HG02870 (cell line): Measurements from ENCODE around the gene DLGAP1.

Source experiments
- ATAC-seq: cut with Tn5 transposase; IDR thresholded peaks from one replicate; pipeline ENCODE4 v1.9.1; 2021; ENCODE audit warnings: mild to moderate bottlenecking, moderate library complexity; ENCODE audit not compliant: unreplicated experiment

DLGAP1 gene

DNA sequence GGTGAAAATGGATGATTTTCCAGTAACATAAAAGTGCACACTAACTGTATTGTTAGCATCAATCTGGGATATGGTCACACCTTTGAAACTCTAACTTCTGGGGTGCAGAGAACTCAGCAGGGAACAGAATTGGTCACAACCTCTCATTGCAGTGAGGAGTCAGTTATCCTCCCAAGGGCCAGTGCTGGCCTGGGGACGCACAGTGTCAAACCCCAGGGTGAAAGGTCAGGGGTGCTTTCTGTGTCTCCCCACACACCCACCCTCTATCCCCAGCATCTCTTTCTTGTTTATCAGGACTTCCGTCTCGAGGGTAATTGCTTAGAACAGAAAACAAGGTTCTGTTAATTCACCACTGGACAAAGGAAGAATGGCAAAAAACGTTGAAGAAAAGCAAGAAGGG is 208.7 kb downstream of the DLGAP1 start:
- ATAC-seq = no peak

DNA sequence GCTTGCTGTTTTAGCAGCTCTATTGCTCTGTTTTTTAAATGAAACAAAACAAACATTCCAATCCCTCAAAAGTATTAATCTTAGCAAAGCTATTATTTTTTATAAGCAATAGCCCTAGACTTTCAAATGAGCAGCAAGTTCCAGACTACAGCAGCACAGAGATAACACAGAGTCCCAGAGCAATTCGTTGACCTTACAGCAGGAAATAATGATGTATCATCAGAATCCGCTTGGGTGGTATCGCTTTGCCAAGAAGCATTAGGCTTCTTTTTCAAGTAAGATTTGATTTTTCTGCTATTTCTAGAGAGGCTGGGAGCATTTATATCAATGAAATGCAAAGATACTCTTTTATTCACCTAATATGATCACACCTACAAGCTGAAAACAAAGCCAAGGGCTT is 209.7 kb downstream of the DLGAP1 start:
- ATAC-seq = no peak

DNA sequence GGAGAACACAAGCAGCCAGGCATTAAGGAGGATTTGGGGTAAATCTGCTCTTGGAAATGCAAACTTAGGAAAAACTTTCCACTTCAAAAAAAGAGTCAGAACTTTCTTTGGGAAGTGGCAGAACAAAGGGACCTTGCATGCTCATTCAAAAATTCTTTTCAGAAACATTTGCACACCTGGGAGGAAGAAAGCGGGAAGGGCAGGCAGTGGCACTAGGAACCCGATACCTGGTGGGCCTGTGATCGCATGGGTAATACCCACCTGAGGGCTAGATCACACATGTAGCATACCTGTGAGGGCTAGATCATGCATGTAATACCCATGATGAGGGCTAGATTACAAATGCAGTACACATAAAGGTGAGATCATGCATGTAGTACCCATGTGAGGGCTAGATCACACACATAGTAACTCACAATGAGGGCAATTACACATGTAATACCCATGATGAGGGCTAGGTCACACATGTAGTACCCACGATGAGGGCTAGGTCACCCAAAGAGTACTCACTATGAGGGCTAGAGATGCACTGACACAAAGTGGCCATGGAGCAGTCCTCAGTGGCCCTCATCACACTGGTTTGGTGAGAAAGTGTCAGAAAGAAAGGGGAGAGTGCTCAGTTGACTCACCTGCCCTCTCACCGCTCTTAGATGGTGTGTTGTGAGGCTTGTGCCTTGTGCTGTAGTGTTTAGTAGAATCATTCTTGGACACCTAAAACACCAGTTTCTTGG is 212.5 kb downstream of the DLGAP1 start:
- ATAC-seq = no peak

DNA sequence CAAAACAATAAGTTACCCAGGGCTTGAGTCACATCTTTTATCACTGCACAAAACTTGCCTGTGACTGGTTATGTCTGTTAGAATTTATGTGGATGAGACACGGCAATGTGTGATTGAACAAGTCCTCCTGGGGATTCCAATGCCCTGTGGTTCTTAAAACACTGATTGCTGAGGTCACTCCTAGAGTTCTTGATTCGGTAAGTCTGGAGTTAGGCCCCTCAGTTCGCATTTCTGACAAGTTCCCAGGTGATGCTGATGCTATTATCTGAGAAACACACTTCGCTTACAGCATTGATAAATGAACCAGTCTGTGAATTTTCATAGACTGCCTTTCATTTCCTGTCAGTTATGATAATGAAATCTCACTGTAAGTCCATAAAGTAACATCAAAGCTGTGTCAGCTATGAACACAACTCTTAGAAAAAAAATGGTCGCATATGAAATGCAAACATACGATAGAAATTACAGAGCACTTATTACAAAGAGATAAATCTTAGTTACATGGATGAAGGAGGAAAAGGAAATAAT is 214.0 kb downstream of the DLGAP1 start:
- no peak for ATAC-seq

DNA sequence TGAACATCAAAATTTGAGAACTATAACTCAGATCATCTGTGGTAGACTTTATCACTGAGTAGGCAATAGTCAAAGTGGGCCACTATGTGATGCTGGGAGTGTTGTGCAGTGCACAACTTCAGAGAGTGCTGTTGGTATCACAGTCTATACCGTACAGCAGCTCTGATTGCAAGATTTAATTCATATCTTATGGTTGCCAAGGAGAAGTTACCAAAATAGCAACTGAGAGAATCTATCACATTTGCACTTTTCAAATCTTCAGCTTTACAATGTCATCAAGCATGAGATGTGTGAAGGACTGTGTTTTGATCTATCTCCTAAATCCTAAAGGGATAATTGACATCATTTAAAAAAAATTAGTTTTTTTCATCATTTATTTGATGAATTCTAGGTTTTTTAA is 216.1 kb downstream of the DLGAP1 start:
- ATAC-seq = no peak

DNA sequence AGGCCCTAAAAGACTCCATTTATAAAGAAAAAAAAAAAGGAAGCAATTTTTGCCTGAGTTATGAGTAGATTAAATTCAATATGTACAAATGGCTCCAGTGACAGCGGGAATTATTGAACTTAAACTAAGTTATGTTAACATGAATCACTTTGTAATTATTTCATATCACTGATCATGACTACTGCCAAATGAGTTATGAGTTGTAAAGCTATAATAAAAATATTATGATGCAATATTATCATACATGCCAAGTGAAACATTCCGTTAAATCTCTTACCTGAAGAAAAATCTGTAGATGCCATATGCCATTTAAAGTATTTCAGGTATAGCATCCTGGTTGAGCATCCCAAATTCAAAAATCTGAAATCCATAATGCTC is 217.5 kb downstream of the DLGAP1 start:
- no peak for ATAC-seq

DNA sequence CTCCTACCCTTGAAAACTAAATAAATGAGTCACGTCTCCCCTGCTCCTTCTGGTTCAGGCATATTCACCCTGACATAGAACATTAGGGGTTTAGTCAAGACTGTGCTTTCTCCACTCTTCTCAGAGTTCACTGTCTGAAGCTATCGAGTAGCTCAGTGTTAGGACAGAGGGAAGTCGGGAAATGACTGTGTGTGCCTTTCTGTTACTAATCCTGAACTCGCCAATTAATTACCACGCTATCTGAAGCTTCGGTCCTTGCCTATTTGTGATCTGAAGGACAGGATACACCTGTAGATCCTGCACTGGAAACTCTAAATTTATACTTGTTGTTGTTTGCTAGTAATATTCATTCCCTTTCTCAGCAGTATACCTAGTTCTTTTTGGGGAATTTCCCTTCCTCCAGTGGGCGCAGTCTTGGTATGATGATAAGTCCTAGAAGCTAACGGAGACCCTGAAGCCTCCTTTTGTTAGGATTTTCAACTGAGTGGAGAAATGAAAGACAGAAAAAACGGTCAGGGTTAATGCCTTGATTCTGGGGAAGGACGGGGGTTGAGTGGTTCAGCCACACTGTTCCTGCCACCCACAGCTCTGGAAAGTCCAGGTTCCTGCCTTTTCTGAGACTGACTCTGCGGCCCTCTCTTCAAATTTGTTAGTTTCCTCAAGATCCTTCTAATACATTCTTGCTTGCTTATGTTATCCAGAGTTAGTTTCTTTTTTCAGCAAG is 218.0 kb downstream of the DLGAP1 start:
- ATAC-seq = no peak

DNA sequence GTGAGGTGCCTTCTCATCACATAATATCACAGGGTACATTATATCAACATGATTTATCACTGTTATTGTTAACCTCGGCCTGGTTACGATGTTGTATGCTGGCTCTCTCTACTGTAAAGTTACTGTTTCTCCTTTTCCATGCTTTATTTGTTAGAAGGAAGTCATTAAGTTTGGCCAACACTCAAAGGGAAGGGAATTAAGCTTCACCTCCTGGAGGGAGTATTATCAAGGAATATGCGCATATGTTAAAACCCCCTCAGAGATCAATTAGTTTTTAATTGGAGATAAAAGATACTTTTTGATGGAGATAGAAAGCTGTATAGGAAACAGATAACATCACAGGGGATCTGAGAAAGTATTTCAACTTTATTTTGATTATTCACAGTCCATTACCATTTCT is 221.6 kb downstream of the DLGAP1 start:
- ATAC-seq = no peak

DNA sequence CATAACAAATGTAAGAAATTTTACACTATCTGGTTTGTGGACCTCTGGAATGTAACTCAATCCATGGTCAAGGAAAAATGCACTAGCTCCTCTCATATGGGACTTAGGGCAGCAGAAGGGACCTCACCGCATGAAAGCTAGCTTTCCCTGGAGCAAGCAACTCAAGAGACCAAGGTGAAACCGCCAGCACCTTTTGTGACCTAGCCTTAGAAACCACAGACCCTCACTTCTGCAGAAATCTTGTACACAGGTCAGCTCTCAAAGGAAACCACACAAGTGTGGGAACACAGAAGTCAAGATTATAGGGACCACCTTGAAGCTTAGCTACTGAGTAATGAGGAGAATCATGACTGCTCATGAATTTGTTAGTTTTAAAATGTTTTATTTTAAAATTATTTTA is 222.5 kb downstream of the DLGAP1 start:
- no peak for ATAC-seq

DNA sequence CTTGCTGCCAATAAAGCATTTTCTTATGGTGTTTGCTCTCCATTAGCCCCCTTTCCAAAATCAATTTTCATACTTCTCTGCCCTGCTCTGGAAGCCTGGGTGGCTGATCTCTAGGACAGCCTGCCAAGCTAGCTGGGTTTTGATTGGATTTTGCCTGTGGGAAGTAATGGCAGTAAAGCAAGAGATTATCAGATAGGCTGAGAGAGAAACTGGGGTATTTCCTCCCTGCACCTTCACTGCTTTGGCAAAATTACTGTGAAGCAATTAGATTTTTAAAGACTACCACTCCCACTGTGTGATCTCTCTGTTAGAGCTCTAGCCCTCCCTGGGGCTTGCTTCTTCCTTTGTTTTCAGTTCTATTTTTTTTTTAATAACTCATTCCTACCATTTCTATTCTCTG is 223.8 kb downstream of the DLGAP1 start:
- ATAC-seq = no peak

DNA sequence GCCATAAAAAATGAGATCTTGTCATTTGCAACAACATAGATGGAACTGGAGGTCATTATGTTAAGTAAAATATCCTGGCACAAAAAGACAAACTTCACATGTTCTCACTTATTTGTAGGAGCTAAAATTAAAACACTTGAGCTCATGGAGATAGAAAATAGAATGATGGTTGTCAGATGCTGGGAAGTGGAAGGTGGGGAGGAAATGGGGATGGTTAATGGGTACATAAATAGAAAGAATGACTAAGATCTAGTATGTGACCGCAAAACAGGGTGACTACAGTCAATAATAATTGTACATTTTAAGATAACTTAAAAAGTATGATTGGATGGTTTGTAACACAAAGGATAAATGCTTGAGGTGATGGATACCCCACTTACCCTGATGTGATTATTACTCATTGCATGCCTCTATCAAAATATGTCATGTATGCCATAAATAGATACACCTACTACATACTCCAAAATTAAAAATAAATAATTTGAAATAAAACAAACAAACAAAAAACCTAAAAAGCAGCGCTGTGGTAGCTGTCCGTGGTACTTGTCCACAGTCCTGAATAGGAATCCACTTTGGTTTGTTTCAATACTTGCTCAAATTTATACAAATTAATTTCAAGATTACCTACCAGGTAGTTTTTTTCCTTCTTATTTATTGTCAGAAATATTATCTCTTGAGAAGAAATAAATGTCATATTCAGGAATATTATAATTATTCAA is 224.5 kb downstream of the DLGAP1 start:
- no peak for ATAC-seq

DNA sequence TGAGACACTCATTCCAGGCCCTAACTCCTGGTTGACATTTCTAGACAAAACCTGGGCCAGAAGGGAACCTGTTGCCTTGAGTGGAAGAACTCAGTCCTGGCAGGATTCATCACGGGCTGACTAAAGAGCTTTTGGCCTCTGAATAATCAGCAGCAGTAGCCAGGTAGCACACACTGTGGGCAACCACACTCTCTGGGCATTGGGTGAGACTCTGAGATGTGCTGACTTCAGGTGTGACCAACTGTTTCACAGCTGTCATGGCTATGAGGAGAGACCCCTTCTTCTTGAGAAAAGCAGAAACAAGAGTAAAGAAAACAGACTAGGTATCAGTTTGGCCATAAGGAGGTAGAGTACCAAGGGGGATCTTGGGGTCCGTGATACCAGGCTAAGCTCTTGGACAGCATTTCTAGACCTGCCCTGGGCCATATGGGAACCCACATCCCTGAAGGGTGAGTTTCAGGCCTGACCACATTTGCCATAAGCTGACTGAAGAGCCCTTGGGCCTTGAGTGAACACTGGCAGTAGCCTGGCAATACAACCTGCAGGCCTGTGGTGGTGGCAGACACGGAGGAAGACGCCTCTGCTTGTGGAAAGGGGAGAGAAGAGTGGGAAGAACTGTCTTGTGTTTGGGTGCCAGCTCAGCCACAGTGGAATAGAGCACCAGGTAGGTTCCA is 230.9 kb downstream of the DLGAP1 start:
- no peak for ATAC-seq

DNA sequence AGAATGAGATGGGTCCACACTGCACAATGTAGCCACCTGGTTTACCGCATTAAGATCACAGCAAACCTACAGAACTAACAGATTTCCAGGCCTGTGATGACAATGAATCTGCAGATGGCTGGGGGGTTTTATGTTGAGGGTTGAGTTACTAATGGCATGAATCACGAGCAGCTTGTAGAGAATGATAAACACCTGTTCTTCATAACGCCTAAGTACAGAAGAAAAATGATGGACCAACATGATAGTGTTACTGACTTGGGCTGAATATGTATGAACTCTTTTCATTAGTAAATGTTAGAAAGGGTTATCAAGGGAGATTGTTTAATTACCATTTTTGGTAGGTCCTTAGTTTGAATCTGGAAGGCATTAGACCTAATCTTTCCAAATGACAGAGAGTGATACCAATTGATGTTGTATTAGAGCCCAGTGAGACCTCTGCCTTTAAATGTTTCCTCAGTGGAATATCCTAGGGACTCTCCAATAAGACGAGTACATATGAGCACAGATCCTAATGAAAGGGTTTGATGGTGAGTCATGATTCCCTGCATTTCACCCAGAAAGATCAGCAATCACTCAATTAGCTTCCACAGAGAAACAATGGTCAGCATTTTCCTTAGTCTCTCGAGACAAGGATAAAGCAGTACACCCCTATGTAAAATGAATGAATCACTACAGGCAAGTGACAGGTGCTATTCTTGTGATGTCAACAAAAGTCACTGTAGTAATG is 243.8 kb downstream of the DLGAP1 start:
- ATAC-seq = no peak

DNA sequence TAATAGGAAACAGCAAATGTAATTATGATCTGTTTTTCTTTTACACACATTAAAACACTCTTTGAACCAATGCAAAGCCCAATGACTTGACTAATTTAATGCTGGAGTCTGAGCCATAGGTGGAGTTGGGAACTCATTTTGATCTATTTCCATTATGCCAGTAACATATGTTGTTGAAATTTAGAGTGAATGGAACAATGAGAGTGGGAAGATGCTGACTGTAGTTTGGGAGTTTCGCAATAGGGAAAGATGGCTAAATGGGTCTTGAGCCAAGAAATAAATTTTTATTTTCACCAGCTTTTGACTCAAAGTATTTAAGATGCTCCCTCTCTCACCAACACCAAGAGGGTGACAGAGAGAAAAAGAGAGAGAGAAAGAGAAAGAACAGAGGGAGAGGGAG is 246.7 kb downstream of the DLGAP1 start:
- ATAC-seq = no peak

DNA sequence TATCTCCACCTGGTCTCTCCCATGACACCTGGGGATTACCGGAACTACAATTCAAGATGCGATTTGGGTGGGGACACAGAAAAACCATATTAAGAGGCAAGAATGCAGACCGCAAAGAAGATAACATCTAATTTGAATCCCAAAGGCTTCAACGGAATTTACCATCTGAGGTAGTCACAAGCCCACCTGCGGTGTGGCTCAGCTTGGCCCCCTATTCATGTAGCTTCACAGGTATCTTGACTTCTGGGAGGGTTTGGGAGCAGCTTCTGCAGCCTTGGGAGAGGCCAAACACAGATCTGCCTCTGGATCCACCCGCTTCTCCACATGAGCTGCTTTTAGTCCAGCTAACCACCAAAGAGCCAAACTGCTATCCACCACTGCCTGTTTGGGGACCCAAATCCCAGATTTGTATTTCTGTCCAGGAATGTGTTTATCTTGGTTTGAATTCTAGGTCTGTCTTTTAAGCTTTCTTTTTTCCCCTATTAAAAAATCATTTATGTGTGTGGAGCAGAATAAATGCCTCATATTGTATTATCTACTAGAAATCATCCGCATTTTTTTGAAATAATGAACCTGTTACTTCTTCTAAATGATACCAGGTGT is 247.6 kb downstream of the DLGAP1 start:
- no peak for ATAC-seq

DNA sequence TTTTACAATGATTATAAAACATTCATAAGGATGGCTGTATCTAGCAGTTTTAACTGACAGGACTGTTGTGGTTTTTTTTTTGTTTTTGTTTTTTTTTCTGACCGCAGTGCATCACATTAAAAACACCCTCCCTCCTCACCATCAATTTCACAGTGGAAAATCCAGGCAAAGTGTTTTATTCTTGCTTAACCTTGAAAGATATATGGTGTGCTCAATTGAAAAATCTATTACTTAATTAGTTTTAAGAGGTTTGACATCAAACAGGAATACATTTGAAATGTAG is 250.7 kb downstream of the DLGAP1 start:
- no peak for ATAC-seq

DNA sequence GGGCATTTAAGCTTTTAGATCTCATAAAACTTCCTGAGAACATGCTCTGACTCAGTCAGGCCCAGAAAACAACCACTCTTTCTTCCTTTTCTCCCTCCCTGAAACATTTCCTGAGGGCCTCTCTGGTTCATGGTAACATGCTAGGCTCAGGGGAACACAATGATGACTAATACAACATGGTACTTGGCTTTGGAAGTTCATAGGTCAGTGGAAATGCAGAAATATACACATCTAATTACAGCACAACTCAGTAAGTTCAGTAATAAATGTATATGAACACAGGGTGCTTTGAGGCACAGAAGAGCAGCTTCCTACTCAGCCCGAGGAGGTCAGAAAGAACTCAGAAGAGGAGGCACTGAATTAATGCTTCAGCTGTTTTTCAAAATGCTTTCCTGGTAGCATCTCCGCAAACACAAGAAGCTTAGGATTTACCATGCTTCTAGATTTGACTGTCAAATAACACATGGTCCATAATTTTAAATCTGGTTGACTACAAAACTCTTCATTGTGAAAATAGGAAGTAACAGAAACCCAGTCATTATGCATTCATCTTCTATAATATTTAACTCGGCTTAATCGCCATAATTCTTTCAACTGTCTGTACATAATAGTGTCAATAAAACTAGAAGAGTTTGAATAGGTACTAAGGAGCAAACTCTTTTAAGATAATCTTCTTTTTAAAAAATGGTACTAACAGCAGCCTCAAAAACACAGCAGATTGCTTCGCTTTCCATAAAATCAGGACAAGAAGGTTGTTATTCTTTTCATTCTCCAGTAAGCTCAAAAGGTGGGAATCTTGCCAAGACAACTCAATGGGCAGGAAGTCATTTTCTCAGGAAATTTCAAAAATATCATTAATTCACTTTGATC is 251.3 kb downstream of the DLGAP1 start:
- ATAC-seq = no peak

DNA sequence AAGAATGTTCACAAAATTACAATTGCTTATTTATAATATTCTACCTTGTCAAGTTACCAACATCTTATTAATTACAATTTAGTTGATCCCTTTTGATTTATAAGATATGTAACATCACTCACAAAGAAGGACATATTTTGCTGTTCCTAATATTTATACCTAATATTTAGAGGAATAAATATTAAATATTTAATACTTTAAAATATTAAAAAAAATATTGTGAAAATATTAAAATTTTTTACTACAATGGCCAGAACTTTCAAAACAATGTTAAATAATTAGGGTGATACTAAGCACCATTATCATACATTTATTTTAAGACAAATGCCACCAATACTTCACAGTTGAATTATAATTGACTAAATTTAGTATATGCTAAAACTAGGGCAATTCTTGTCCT is 254.7 kb downstream of the DLGAP1 start:
- no peak for ATAC-seq

DNA sequence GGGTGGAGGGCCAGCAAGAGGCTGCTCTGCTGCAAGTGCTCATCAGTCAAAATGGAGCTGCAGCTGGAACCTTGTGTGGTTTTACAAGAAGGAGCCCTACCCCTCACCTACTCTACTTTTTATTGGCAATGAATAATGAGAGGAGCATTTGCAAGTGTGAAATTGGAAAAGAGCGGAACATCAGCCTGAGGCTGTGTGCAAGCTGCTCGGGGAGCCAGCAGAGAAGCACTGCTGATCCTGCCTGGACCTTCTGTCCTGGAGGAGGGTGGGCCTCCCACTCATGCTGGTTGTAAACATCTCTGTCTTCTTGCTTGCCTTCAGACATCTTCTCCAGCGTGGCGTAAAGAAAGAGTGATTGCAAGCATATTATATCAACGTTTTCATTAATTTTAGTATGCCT is 256.2 kb downstream of the DLGAP1 start:
- no peak for ATAC-seq

DNA sequence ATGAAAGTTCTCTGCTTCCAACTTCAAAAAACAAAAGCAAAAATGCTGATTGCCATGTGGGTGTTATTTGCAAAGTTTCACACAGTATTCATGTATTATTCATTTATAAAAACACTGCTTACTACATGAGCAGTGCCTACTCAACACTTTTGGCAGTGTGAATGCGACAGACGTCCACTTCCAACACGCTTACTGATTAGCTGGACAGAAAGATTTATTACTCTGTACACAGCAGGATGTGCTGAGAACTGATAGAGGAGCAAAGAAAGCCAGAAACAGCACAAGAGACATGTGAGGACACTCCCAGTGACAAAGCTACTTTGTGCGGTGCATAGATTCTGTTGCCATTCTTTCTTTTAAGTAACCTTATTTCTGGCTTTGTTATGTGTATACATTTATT is 258.8 kb downstream of the DLGAP1 start:
- ATAC-seq = no peak
